Common myeloid progenitor, CD34-positive (primary cell): ENCODE results near the gene LRRFIP2.
"Not testable (repeated sequence)": the region's sequence is repeated elsewhere in the genome, so short reads cannot be mapped to it uniquely, and the experiment has no call there.

Source experiments
- CTCF ChIA-PET: fragments of 350-600 bp; sonication (Branson Sonifier 250); formaldehyde crosslinking; loops from one replicate; lab custom pipeline; 2021; ENCODE audit warnings: antibody characterized with exemption; lab: Charles Lee
- POLR2A ChIA-PET: fragments of 350-600 bp; sonication (Branson Sonifier 250); formaldehyde crosslinking; loops from one replicate; lab custom pipeline; 2021; ENCODE audit warnings: antibody characterized with exemption; lab: Charles Lee
- DNase-seq, 3 donors: peaks; one replicate each; pipeline versions ENCODE4 v3.0.0 to v3.0.0-alpha.2; 2013
- H3K27ac ChIP-seq, 2 experiments: 1 replicate in 1 of 2; 2 replicates in 1 of 2; pipeline ENCODE4 v1.7.0; 2013; ENCODE audit warnings: inconsistent platforms in 2 of 2, low read length in 2 of 2, mild to moderate bottlenecking in 2 of 2, low read depth in 1 of 2, moderate library complexity in 1 of 2; ENCODE audit not compliant: severe bottlenecking in 2 of 2, insufficient read depth in 1 of 2, poor library complexity in 1 of 2
- H3K27me3 ChIP-seq, 5 experiments: replicated peaks in 2 of 5; 1 replicate in 3 of 5; 2 replicates in 2 of 5; pipeline versions ENCODE4 v1.6.1 to v1.7.0; 2013; ENCODE audit warnings: low read length in 4 of 5, mild to moderate bottlenecking in 2 of 5, moderate library complexity in 2 of 5, inconsistent platforms in 1 of 5; ENCODE audit not compliant: insufficient read depth in 5 of 5, control insufficient read depth in 4 of 5
- H3K36me3 ChIP-seq, 4 experiments: 1 replicate in 2 of 4; 2 replicates in 2 of 4; pipeline versions ENCODE4 v1.6.1 to v1.7.0; 2013; ENCODE audit warnings: low read length in 3 of 4, control low read depth in 1 of 4, mild to moderate bottlenecking in 1 of 4; ENCODE audit not compliant: control insufficient read depth in 4 of 4, insufficient read depth in 4 of 4
- H3K4me1 ChIP-seq, 4 experiments: 1 replicate in 3 of 4; 2 replicates in 1 of 4; pipeline versions ENCODE4 v1.6.1 to v1.7.1; 2013; ENCODE audit warnings: low read length in 3 of 4, mild to moderate bottlenecking in 3 of 4, control low read depth in 1 of 4, inconsistent platforms in 1 of 4, moderate library complexity in 1 of 4; ENCODE audit not compliant: control insufficient read depth in 4 of 4, insufficient read depth in 4 of 4; ENCODE audit errors: control extremely low read depth in 1 of 4
- H3K4me3 ChIP-seq, 7 experiments: 1 replicate in 4 of 7; 2 replicates in 3 of 7; pipeline versions ENCODE4 v1.5.1 to v1.7.0; 2013; ENCODE audit warnings: mild to moderate bottlenecking in 7 of 7, low read length in 6 of 7, moderate library complexity in 6 of 7, inconsistent platforms in 2 of 7, low read depth in 2 of 7, control low read depth in 1 of 7; ENCODE audit not compliant: insufficient read depth in 4 of 7, control insufficient read depth in 1 of 7; ENCODE audit errors: extremely low read depth in 1 of 7
- H3K9me3 ChIP-seq, 5 experiments: 1 replicate in 4 of 5; 2 replicates in 1 of 5; pipeline versions ENCODE4 v1.6.1 to v1.7.1; 2013; ENCODE audit warnings: low read length in 4 of 5, mild to moderate bottlenecking in 2 of 5, inconsistent platforms in 1 of 5, low read depth in 1 of 5, moderate library complexity in 1 of 5; ENCODE audit not compliant: control insufficient read depth in 4 of 5, insufficient read depth in 2 of 5; ENCODE audit errors: control extremely low read depth in 1 of 5
- WGBS: methylation state at CpG from one replicate; pipeline ENCODE4 v1.1.5; 2013; ENCODE audit not compliant: insufficient coverage; 5-methylcytosine and 5-hydroxymethylcytosine counted together

LRRFIP2 gene

GRCh38 chr3:37055077-37055476, 119.3 kb downstream of the LRRFIP2 start:
- WGBS = 91% methylated on average over 7 of the region's 8 CpGs
- H3K27ac ChIP-seq, H3K4me3 ChIP-seq, DNase-seq, H3K9me3 ChIP-seq, H3K4me1 ChIP-seq, CTCF ChIA-PET, H3K27me3 ChIP-seq: not testable (repeated sequence)
- POLR2A ChIA-PET = interaction anchor here (0.6 kb wide), 1 partner anchor 569 kb away, joined by 4 read pairs; no protein-coding TSS in a partner anchor
- H3K36me3 ChIP-seq = peaks cover 25 to 70% (median 46%) of the 10 kb centered on the region in 4 experiments

GRCh38 chr3:37054370-37054769, 120.0 kb downstream of the LRRFIP2 start:
- H3K4me1 ChIP-seq = no peaks in the 10 kb centered on the region
- H3K4me3 ChIP-seq = no peak overlapping the region
- no peaks in the 10 kb centered on the region for H3K27me3 ChIP-seq
- peak in 2 of 3 donors; percentile 5 to 8 for DNase-seq
- H3K36me3 ChIP-seq = peaks cover 26 to 74% (median 52%) of the 10 kb centered on the region in 4 experiments
- 87% methylated on average over 3 of the region's 3 CpGs for WGBS
- H3K27ac ChIP-seq = peak overlapping the region in 1 of 2 experiments; percentile 45
- CTCF ChIA-PET = no interaction called here
- no peaks in the 10 kb centered on the region for H3K9me3 ChIP-seq
- POLR2A ChIA-PET = no interaction called here

GRCh38 chr3:37053753-37054152, 120.6 kb downstream of the LRRFIP2 start:
- no peaks in the 10 kb centered on the region for H3K27me3 ChIP-seq
- H3K27ac ChIP-seq = peak overlapping the region in 1 of 2 experiments; percentile 45
- no peak overlapping the region for H3K4me3 ChIP-seq
- peaks cover 26 to 78% (median 55%) of the 10 kb centered on the region in 4 experiments for H3K36me3 ChIP-seq
- WGBS = 100% methylated on average over 1 of the region's 2 CpGs
- no peaks in the 10 kb centered on the region for H3K4me1 ChIP-seq
- no peaks in the 10 kb centered on the region for H3K9me3 ChIP-seq
- CTCF ChIA-PET = no interaction called here
- no peak for DNase-seq
- POLR2A ChIA-PET = no interaction called here

DNA sequence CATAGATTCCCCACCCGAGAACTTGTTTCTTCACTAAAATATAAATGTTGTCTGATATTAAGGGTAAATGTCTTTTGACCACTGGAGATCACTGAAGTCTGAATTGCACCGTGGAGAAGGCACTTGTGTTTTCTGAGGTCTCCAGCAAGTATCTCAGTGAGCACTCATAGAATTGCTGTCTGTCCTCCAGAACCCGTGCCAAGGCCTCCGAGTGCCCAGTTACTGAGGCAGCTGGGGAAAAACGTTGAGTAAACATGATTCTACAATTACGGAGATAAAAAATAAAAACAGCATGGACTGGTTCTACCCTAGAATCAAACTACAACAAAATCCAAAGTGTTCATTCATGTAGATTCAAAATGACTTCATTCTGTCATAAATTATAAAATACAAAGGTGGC, 121.0 kb downstream of the LRRFIP2 start:
- Histone ChIP-seq H3K27me3 (no peaks in the 10 kb centered on the region), H3K9me3 (no peaks in the 10 kb centered on the region), H3K27ac (peak overlapping the region in 1 of 2 experiments; percentile 45), H3K4me3 (no peak overlapping the region), H3K4me1 (no peaks in the 10 kb centered on the region), H3K36me3 (peaks cover 26 to 79% (median 56%) of the 10 kb centered on the region in 4 experiments)
- POLR2A ChIA-PET = no interaction called here
- no peak for DNase-seq
- 100% methylated on average over 3 of the region's 6 CpGs for WGBS
- CTCF ChIA-PET = no interaction called here

DNA sequence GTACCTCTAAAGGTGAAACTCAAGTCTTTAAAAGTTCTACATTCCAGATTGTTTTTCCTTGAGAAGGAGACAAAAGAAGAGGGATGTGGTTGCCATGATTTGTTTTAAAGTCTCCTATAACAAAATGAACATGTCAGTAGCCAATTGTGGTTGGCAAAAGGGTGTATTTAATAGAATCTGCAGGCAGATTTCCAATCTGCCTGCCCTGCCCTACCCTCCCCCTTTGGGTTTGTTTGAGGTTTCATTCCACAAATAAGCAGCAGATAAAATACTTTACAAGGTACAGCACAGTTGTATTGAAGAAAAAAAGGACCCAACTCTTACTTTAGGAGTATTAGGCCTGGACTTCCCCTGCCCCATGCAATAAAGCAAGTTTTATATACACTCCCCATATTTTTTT, 121.5 kb downstream of the LRRFIP2 start:
- H3K4me3 ChIP-seq = no peak overlapping the region
- peaks cover 26 to 80% (median 57%) of the 10 kb centered on the region in 4 experiments for H3K36me3 ChIP-seq
- H3K4me1 ChIP-seq = no peaks in the 10 kb centered on the region
- CTCF ChIA-PET = no interaction called here
- no peaks in the 10 kb centered on the region for H3K9me3 ChIP-seq
- POLR2A ChIA-PET = no interaction called here
- no peaks in the 10 kb centered on the region for H3K27me3 ChIP-seq
- no peak for DNase-seq
- H3K27ac ChIP-seq = no peak overlapping the region

GRCh38 chr3:37050282-37050681, 124.1 kb downstream of the LRRFIP2 start:
- CTCF ChIA-PET = interaction anchor here (0.6 kb wide), 1 partner anchor 219 kb away, joined by 3 read pairs; no protein-coding TSS in a partner anchor
- H3K4me3 ChIP-seq = no peak overlapping the region
- no peaks in the 10 kb centered on the region for H3K27me3 ChIP-seq
- H3K4me1 ChIP-seq = no peaks in the 10 kb centered on the region
- POLR2A ChIA-PET = no interaction called here
- H3K27ac ChIP-seq = no peak overlapping the region
- no CpG with 5 or more reads among the region's 1 CpG for WGBS
- H3K36me3 ChIP-seq = peaks cover 26 to 84% (median 54%) of the 10 kb centered on the region in 4 experiments
- no peak for DNase-seq
- no peaks in the 10 kb centered on the region for H3K9me3 ChIP-seq

- H3K4me1 ChIP-seq, H3K27ac ChIP-seq, DNase-seq, CTCF ChIA-PET, H3K4me3 ChIP-seq, POLR2A ChIA-PET, H3K9me3 ChIP-seq, H3K27me3 ChIP-seq: not testable (repeated sequence)
- peaks cover 15 to 51% (median 36%) of the 10 kb centered on the region in 4 experiments for H3K36me3 ChIP-seq
- WGBS = no CpG with 5 or more reads among the region's 3 CpGs
These were observed 131.7 kb downstream of the LRRFIP2 start for GRCh38 chr3:37042712-37043111.
